HG03378 (cell line): Measurements from ENCODE around the gene LRRC8A.
A peak's percentile ranks its signal among the peaks of the same experiment; 100 is the strongest.
"Not testable (repeated sequence)": the region's sequence is repeated elsewhere in the genome, so short reads cannot be mapped to it uniquely, and the experiment has no call there.

Experiments
- ATAC-seq: cut with Tn5 transposase; IDR thresholded peaks from one replicate; pipeline ENCODE4 v1.9.1; 2021; ENCODE audit warnings: mild to moderate bottlenecking, moderate library complexity; ENCODE audit not compliant: unreplicated experiment

LRRC8A gene

GRCh38 chr9:128863647-128864046 lies 18.3 kb upstream of the LRRC8A start:
- no peak for ATAC-seq

- ATAC-seq = no peak
Measured at GRCh38 chr9:128870128-128870940, 11.6 kb upstream of the LRRC8A start.

- not testable (repeated sequence) for ATAC-seq
Measured at GRCh38 chr9:128870941-128871265, 11.0 kb upstream of the LRRC8A start.

- ATAC-seq = no peak
Measured at GRCh38 chr9:128877852-128878251, 4.1 kb upstream of the LRRC8A start.

- peak; percentile 3 for ATAC-seq
Measured at GRCh38 chr9:128882677-128883603, 1.0 kb downstream of the LRRC8A start.

GRCh38 chr9:128884164-128884563 lies 2.2 kb downstream of the LRRC8A start:
- ATAC-seq = no peak

- ATAC-seq = no peak
Measured at GRCh38 chr9:128885376-128885775, 3.4 kb downstream of the LRRC8A start.

- no peak for ATAC-seq
Measured at GRCh38 chr9:128885798-128886197, 3.9 kb downstream of the LRRC8A start.

GRCh38 chr9:128886211-128886891 lies 4.4 kb downstream of the LRRC8A start:
- ATAC-seq = no peak

- no peak for ATAC-seq
Measured at GRCh38 chr9:128887049-128887448, 5.1 kb downstream of the LRRC8A start.

- no peak for ATAC-seq
Measured at GRCh38 chr9:128887914-128888350, 6.0 kb downstream of the LRRC8A start.

- no peak for ATAC-seq
Measured at GRCh38 chr9:128891321-128892220, 9.6 kb downstream of the LRRC8A start.

- no peak for ATAC-seq
Measured at GRCh38 chr9:128892221-128892921, 10.4 kb downstream of the LRRC8A start.

- no peak for ATAC-seq
Measured at GRCh38 chr9:128893354-128893753, 11.4 kb downstream of the LRRC8A start.

GRCh38 chr9:128894764-128895163 lies 12.8 kb downstream of the LRRC8A start:
- no peak for ATAC-seq

GRCh38 chr9:128895556-128895955 lies 13.6 kb downstream of the LRRC8A start:
- no peak for ATAC-seq

GRCh38 chr9:128898382-128898781 lies 16.4 kb downstream of the LRRC8A start:
- ATAC-seq = no peak

- no peak for ATAC-seq
Measured at GRCh38 chr9:128898845-128899565, 17.1 kb downstream of the LRRC8A start.
